Stimulated activated CD8-positive, alpha-beta memory T cell treated with anti-CD3 and anti-CD28 coated beads, Interleukin-7, amount 100 ng/mL, for 1 hour (primary cell): ENCODE results near the gene GNAI3.
"Not testable (repeated sequence)": the region's sequence is repeated elsewhere in the genome, so short reads cannot be mapped to it uniquely, and the experiment has no call there.

Source experiments
- DNase-seq, 2 donors: peaks; one replicate each; pipeline ENCODE4 v3.0.0-alpha.2; 2020; ENCODE audit warnings: low read depth in 2 of 2

Gene GNAI3

DNA sequence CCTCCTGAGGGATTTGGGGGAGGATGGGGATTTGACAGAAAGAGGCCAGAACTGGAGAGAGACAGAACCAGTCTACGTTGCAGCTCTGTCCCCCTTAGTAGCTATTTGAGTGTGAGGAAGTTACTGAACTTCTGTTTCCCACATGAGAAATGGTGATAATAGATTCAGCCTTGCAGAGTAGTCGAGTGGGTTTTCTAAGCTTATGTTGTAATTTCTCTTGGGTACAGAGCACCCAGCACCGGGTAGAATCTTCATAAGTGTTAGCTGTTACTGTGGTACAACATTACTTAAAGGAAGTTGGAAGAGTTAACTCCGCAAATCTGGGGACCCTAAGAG lies 112.2 kb downstream of the GNAI3 start:
- DNase-seq = not testable (repeated sequence)

DNA sequence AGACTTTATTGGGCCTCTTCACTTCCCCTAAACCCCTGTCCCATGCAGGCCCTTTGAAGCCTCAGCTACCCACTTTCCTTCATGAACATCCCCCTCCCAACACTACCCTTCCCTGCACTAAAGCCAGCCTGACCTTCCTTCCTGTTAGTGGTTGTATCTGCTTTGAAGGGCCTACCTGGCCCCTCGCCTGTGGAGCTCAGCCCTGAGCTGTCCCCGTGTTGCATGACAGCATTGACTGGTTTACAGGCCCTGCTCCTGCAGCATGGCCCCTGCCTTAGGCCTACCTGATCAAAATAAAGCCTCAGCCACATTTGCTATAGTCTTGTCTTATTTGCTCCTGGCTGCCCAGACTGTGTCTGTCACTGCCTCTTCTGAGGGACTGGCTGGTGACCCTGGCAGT lies 113.0 kb downstream of the GNAI3 start:
- no peak for DNase-seq

DNA sequence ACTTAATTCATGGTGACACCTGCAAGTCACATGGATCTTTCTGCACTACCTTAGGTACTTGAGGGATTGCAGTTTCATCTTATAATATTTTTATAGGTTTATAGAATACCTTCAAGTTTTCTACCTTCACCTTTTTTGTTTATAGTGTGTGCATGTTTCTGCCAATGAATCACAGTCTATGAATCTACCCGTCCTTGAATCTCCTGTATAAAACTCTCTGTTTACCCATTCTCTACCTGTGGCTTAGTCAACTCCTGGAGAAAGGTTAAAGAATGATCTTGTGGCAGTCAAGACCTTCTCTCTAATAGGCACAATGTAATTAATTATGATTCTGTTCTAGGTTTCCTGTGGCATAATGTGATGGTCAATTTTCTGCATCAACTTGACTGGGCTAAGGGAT lies 116.3 kb downstream of the GNAI3 start:
- DNase-seq = no peak

DNA sequence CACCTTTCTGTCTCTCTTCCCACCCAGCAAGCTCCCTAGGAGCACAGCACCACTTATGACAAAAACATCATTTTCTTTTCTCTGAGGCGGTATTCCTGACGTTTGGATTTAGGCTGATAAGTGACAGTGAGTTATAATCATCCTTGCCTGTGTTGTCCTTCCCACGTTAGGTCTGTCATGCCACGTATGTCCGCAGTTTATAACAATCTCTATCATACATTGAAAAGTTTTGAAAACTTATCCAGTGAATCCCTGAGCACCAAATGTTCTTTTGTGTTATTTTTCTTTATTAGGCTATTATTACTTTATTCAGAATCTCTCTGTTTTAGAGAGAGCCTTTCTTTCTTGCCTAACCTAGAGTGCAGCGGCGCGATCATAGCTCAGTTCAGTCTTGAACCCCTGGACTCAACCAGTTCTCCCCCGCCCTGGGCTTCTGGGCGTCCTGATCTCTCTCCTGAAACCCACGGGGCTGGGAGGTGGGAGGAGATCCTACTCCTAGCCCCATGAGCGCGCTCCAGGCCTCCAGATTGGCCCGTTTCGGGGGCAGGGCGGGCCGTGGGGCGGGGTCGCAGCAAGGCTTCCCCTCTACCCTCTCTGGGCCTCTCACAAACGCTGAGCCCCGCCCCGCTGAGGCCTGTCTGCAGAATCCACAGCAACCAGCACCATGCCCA lies 119.2 kb downstream of the GNAI3 start, which contains the start of gene GSTM2:
Gene GSTM2, plus strand, starts transcription at position 606 of the 671 bp plus-strand sequence. Its CDS starts 59 bp downstream, at position 665.
- peak; percentile 29 to 51 for DNase-seq
